Measurements from ENCODE around the gene NTM. TPM values are rescaled to one million over a fixed set of nuclear protein-coding genes. Genes with fewer than 3 reads are reported as not detected.

NTM gene
- total and polyA plus RNA-seq, 2 donors (not counting 3 experiments of a cell fraction or from before 2014, with no cell fraction given), result 1.00 to 1.1 TPM

- no TSS peak for BruUV-seq (replicated peaks)
- no peaks in the 10 kb centered on the region for H3K9me1 ChIP-seq (replicated peaks; ENCODE audit: control insufficient read depth, extremely low read depth, insufficient read depth, low read length)
- CTCF ChIA-PET, result no interaction called here
- H3K27ac ChIP-seq (ENCODE audit: insufficient read depth, low read depth, low read length), result no peak overlapping the region
- TF ChIP-seq MYC (IDR thresholded peaks at IDR 0.05; ENCODE audit: low read depth, low read length), result no peak
- TF ChIP-seq GATA2 (IDR thresholded peaks at IDR 0.05; ENCODE audit: insufficient read depth, insufficient read length, low read depth, low read length), result no peak
- TF ChIP-seq FOS (IDR thresholded peaks at IDR 0.05; ENCODE audit: borderline replicate concordance, insufficient read depth, low read length), result no peak
- DNase-seq (ENCODE audit: low read depth, low spot score) (no peak), FAIRE-seq (no peak)
- no peaks in the 10 kb centered on the region for H3K4me1 ChIP-seq (ENCODE audit: control insufficient read depth, extremely low read depth, insufficient read depth, low read length)
- no peaks in the 10 kb centered on the region for H4K20me1 ChIP-seq (replicated peaks; ENCODE audit: control insufficient read depth, extremely low read depth, insufficient read depth, low read length)
- dilution Hi-C loops (cut with MboI; ENCODE audit: extremely low pct_ligation_motif_present, low sequenced_read_pairs) (no loop called here), intact Hi-C loops (cut with micrococcal nuclease) (no loop called here)
- no peaks in the 10 kb centered on the region for H3K9me3 ChIP-seq (replicated peaks; ENCODE audit: control insufficient read depth, insufficient read depth, low read length)
- no peaks in the 10 kb centered on the region for H3K36me3 ChIP-seq (ENCODE audit: control insufficient read depth in 2 of 2, extremely low read depth in 1 of 2, insufficient read depth in 2 of 2, low read length in 2 of 2)
- POLR2A ChIA-PET, result no interaction called here
- no peak overlapping the region for H3K4me3 ChIP-seq (replicated peaks in 1 of 3; ENCODE audit: insufficient read depth in 1 of 3, low read depth in 1 of 3, low read length in 3 of 3)
- H2AFZ ChIP-seq (ENCODE audit: low read depth, low read length), result no peak overlapping the region
- H3K9ac ChIP-seq (replicated peaks; ENCODE audit: extremely low read depth, insufficient read depth, low read length), result no peak overlapping the region
- H3K27me3 ChIP-seq (ENCODE audit: control insufficient read depth in 2 of 2, insufficient read depth in 2 of 2, low read length in 2 of 2), result no peaks in the 10 kb centered on the region
- H3K4me2 ChIP-seq (ENCODE audit: insufficient read depth, low read length), result no peak overlapping the region
- H3K79me2 ChIP-seq (ENCODE audit: control insufficient read depth, insufficient read depth, low read length), result no peaks in the 10 kb centered on the region
These were observed 269.9 kb downstream of the NTM start for GRCh38 chr11:131640320-131640719.

- dilution Hi-C loops (cut with MboI; ENCODE audit: extremely low pct_ligation_motif_present, low sequenced_read_pairs), result no loop called here
- intact Hi-C loops (cut with micrococcal nuclease), result no loop called here
- Histone ChIP-seq H3K27ac (ENCODE audit: insufficient read depth, low read depth, low read length) (no peak overlapping the region), H3K9me3 (replicated peaks; ENCODE audit: control insufficient read depth, insufficient read depth, low read length) (no peaks in the 10 kb centered on the region), H3K4me2 (ENCODE audit: insufficient read depth, low read length) (no peak overlapping the region), H3K9ac (replicated peaks; ENCODE audit: extremely low read depth, insufficient read depth, low read length) (no peak overlapping the region), H2AFZ (ENCODE audit: low read depth, low read length) (no peak overlapping the region), H3K9me1 (replicated peaks; ENCODE audit: control insufficient read depth, extremely low read depth, insufficient read depth, low read length) (no peaks in the 10 kb centered on the region), H3K27me3 (ENCODE audit: control insufficient read depth in 2 of 2, insufficient read depth in 2 of 2, low read length in 2 of 2) (no peaks in the 10 kb centered on the region), H3K4me3 (replicated peaks in 1 of 3; ENCODE audit: insufficient read depth in 1 of 3, low read depth in 1 of 3, low read length in 3 of 3) (no peak overlapping the region), H3K79me2 (ENCODE audit: control insufficient read depth, insufficient read depth, low read length) (no peaks in the 10 kb centered on the region), H4K20me1 (replicated peaks; ENCODE audit: control insufficient read depth, extremely low read depth, insufficient read depth, low read length) (no peaks in the 10 kb centered on the region), H3K4me1 (ENCODE audit: control insufficient read depth, extremely low read depth, insufficient read depth, low read length) (no peaks in the 10 kb centered on the region), H3K36me3 (ENCODE audit: control insufficient read depth in 2 of 2, extremely low read depth in 1 of 2, insufficient read depth in 2 of 2, low read length in 2 of 2) (no peaks in the 10 kb centered on the region)
- POLR2A ChIA-PET, result no interaction called here
- TF ChIP-seq, protein P1, sequence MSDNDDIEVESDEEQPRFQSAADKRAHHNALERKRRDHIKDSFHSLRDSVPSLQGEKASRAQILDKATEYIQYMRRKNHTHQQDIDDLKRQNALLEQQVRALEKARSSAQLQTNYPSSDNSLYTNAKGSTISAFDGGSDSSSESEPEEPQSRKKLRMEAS (IDR thresholded peaks at IDR 0.05; ENCODE audit: insufficient read depth, insufficient read length), result no peak
- no peak for TF ChIP-seq FOS (IDR thresholded peaks at IDR 0.05; ENCODE audit: borderline replicate concordance, insufficient read depth, low read length)
- TF ChIP-seq JUN (IDR thresholded peaks at IDR 0.05; ENCODE audit: borderline replicate concordance, insufficient read depth, insufficient read length, low read depth), result no peak
- TF ChIP-seq CTCF (IDR thresholded peaks at IDR 0.05; ENCODE audit: extremely low read depth in 1 of 2, insufficient read depth in 1 of 2, low read depth in 1 of 2, low read length in 2 of 2), result no peak
- TF ChIP-seq MYC (IDR thresholded peaks at IDR 0.05; ENCODE audit: low read depth, low read length), result no peak
- no peak for TF ChIP-seq POLR2AphosphoS5 (IDR thresholded peaks at IDR 0.05; ENCODE audit: insufficient read depth, low read depth, low read length)
- no peak for TF ChIP-seq EZH2 (IDR thresholded peaks at IDR 0.05; ENCODE audit: borderline replicate concordance, low read depth, low read length, severe bottlenecking)
- no peak for TF ChIP-seq POLR2A (IDR thresholded peaks at IDR 0.05; ENCODE audit: low read depth, low read length)
- TF ChIP-seq GATA2 (IDR thresholded peaks at IDR 0.05; ENCODE audit: insufficient read depth, insufficient read length, low read depth, low read length), result no peak
- DNase-seq (ENCODE audit: low read depth, low spot score) (no peak), FAIRE-seq (no peak)
- CTCF ChIA-PET, result no interaction called here
- no TSS peak for BruUV-seq (replicated peaks)
These were observed 272.5 kb downstream of the NTM start for GRCh38 chr11:131642756-131643531.

Data from endothelial cell of umbilical vein (primary cell).